Type B pancreatic cell (in vitro differentiated cells): ENCODE measurements around the gene FRMD4A. TPM values are rescaled to one million over a fixed set of nuclear protein-coding genes. Genes with fewer than 3 reads are reported as not detected.

ENCODE experiments used
- DNase-seq: peaks from one replicate; pipeline ENCODE4 v3.0.0; 2021; ENCODE audit warnings: mixed read lengths; ENCODE audit not compliant: unreplicated experiment; ENCODE audit errors: extremely low spot score
- H3K27ac Mint-ChIP-seq: 2 replicates; pipeline ENCODE4 v1.8.0; 2021; ENCODE audit warnings: mild to moderate bottlenecking, mixed read lengths
- H3K27me3 Mint-ChIP-seq: 2 replicates; pipeline ENCODE4 v1.8.0; 2021; ENCODE audit warnings: mixed read lengths
- H3K36me3 Mint-ChIP-seq: 2 replicates; pipeline ENCODE4 v1.8.0; 2021; ENCODE audit warnings: mixed read lengths
- H3K4me1 Mint-ChIP-seq: one replicate; pipeline ENCODE4 v1.8.0; 2021; ENCODE audit warnings: mixed read lengths; ENCODE audit not compliant: unreplicated experiment
- H3K4me3 Mint-ChIP-seq: 2 replicates; pipeline ENCODE4 v1.8.0; 2021; ENCODE audit warnings: mild to moderate bottlenecking, mixed read lengths
- H3K9me3 Mint-ChIP-seq: 2 replicates; pipeline ENCODE4 v1.8.0; 2021; ENCODE audit warnings: mixed read lengths
- CTCF ChIP-seq: fragments of 200-600 bp; sonication (generic); conservative IDR thresholded peaks from 2 replicates; pipeline ENCODE4 v1.5.0; 2021; ENCODE audit warnings: antibody characterized with exemption, mild to moderate bottlenecking
- total RNA-seq: library from RNA; stranded (reverse); gene quantifications from 2 replicates; pipeline ENCODE4 v1.2.1, GENCODE V29; 2021; ENCODE audit warnings: low replicate concordance

Gene FRMD4A
- total RNA-seq, 1 donor from 2014 or later = 88.9 TPM

DNA sequence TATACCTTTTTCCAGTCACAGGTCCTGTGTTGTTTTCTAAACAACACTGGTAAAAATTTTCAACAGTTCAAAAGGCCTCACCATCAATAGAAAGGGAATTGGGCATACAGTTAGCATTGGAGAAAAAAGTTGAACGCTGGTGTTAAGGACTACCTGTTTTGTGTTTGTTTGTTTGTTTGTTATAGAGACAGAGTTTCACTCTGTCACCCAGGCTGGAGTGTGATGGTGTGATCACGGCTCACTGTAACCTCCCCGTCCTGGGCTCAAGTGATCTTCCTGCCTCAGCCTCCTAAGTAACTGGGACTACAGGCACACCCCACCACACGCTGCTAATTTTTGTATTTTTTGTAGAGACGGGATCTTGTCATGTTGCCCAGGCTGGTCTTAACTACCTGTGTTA lies 437.9 kb downstream of the FRMD4A start:
- peak overlapping the region; percentile 90 for H3K4me3 Mint-ChIP-seq
- H3K4me1 Mint-ChIP-seq = peaks cover 41% of the 10 kb centered on the region

GRCh38 chr10:13892001-13892491 lies 438.7 kb downstream of the FRMD4A start:
- no peak for DNase-seq
- Mint-ChIP-seq H3K9me3 (peaks cover 10% of the 10 kb centered on the region), H3K27ac (peak overlapping the region; percentile 78), H3K4me1 (peaks cover 46% of the 10 kb centered on the region), H3K4me3 (peak overlapping the region; percentile 90), H3K36me3 (peaks cover 10% of the 10 kb centered on the region), H3K27me3 (peaks cover 68% of the 10 kb centered on the region)
- no peak for TF ChIP-seq CTCF

More for the DNA sequence above, 437.9 kb downstream of the FRMD4A start:
- H3K36me3 Mint-ChIP-seq = peaks cover 10% of the 10 kb centered on the region
- DNase-seq = no peak
- TF ChIP-seq CTCF = no peak
- no peak overlapping the region for H3K27ac Mint-ChIP-seq
- peaks cover 9% of the 10 kb centered on the region for H3K9me3 Mint-ChIP-seq
- peaks cover 64% of the 10 kb centered on the region for H3K27me3 Mint-ChIP-seq

- no peak for TF ChIP-seq CTCF
- DNase-seq = peak; percentile 74
- Mint-ChIP-seq H3K9me3 (peaks cover 15% of the 10 kb centered on the region), H3K27ac (peak overlapping the region; percentile 37), H3K4me1 (peaks cover 46% of the 10 kb centered on the region), H3K27me3 (peaks cover 72% of the 10 kb centered on the region), H3K4me3 (peak overlapping the region; percentile 92), H3K36me3 (peaks cover 10% of the 10 kb centered on the region)
These were observed 439.4 kb downstream of the FRMD4A start for GRCh38 chr10:13891128-13892000.

DNA sequence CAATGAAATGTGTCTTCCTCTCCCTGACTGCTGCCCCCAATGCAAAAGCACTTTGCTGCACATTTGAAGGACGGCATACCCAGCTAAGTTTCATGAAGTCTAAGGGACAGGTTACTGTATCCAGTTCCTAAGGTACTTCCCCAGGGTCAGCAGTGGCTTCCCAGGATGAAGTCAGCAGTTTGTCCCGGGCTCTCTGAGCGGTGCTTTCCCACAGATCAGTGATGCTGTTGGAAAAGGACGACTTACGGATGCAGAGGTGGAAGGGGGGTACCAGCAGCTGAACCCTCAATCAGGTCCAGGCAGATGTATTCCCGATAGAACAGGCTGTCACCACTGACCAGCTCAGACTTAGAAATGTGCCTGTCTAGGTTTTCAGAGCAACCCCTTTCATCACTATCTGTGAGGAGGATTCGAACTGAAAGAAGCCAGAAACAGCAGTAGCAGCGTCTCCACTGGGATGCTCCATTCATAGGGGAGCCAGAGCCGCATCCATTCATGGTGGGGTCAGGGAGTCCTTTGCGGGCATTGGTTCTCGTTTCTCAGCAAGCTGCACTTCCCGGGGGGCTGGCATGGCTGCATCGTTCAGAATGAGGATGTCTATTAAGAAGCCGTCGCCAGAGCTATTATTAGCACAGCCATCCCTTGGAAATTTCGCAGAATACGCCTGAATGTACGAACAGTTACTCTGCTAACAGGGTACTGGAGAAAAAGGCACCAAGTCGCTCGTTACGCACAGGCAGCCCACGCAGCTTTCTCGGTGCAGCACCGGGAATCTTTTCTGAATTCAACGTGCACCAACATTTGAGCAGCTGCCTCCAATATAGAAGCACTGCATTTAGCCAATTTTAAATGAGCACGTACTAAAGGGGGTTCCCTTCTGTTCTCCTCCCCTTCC lies 440.2 kb downstream of the FRMD4A start:
- peaks cover 50% of the 10 kb centered on the region for H3K4me1 Mint-ChIP-seq
- peak overlapping the region; percentile 37 for H3K27ac Mint-ChIP-seq
- peaks cover 76% of the 10 kb centered on the region for H3K27me3 Mint-ChIP-seq
- TF ChIP-seq CTCF = no peak
- H3K9me3 Mint-ChIP-seq = peaks cover 10% of the 10 kb centered on the region
- no peak for DNase-seq
- peak overlapping the region; percentile 92 for H3K4me3 Mint-ChIP-seq
- peaks cover 7% of the 10 kb centered on the region for H3K36me3 Mint-ChIP-seq

DNA sequence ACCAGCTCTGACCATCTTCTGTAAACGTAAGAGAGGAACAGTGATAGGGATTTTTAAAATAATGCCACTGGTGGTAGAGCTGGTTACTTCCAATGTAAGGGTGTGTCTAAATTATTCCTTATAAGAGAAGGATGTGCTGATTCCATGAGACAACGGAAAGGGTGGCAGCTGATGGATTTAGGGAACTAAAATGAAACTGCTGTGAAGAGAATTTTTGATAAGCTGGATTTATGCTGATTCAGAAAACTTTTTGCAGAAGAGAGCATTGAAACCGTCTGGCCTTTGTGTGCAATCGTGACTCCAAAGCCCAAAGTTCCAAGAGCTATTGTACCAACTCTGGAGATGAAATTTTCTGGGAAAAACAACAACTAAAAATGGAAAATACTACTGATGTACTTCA lies 443.0 kb downstream of the FRMD4A start:
- Mint-ChIP-seq H3K4me1 (peaks cover 46% of the 10 kb centered on the region), H3K27me3 (peaks cover 59% of the 10 kb centered on the region), H3K9me3 (peaks cover 5% of the 10 kb centered on the region), H3K27ac (no peak overlapping the region), H3K4me3 (no peak overlapping the region), H3K36me3 (no peaks in the 10 kb centered on the region)
- TF ChIP-seq CTCF = no peak
- no peak for DNase-seq
